ENCODE data around the gene NES.

The NES gene

DNA sequence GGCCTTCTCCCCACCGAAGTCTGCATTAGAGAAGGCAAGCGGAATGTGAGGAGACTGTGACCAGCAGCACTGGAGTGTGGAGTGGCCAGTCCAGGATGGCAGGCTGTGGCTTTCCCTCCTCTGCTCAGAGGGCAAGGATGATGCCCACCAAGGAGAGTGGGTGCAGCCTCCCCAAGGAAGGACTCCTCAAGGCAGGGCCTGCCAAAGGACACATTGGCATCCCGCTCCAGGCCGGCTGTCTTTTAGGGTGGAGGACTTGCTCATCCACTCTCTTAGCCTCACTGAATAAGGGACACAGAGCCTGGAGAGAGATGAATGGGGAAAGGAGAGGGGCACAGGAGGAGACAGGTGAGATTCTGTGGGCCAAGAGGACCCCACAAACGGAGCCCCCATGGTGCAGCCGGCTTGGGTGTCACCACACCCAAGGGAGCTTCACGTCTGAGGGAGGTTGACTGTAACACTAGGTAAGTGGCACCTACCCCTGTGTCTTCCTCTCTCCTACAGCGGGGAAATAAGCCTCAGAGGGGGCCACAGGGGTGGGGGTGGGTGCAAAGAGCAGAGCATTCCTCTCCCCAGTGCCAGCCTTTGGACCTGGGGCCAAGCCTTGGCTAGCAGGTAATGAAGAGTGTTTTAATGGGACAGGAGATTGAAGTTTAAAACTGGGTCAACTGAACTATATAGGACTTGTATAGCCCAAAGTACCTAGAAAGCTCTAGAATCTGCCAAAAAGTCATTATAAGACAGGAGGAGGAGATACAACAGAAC, 4.2 kb upstream of the NES start:
- no peak for DNase-seq (ENCODE audit: low read depth in 1 of 2, low spot score in 1 of 2)

DNA sequence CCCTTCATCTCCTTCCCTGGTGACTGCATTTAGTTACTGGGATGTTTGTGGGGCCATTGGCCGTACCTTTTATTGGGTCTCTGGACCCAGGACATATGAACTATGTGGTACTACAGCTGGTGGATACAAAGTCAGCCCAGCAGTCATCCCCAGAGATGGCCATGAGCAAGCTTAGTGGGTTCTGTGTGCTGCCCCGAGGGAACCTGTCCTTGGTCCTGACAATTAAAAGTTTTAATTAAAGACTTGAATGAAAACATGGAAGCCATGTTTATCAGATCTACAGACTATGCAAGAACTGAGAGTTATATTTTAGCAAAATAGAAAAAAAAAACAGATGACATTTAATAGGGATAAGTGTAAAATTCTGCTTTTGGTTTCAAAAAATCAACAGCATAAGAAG, 2.8 kb upstream of the NES start:
- DNase-seq (ENCODE audit: low read depth in 1 of 2, low spot score in 1 of 2), result no peak

DNA sequence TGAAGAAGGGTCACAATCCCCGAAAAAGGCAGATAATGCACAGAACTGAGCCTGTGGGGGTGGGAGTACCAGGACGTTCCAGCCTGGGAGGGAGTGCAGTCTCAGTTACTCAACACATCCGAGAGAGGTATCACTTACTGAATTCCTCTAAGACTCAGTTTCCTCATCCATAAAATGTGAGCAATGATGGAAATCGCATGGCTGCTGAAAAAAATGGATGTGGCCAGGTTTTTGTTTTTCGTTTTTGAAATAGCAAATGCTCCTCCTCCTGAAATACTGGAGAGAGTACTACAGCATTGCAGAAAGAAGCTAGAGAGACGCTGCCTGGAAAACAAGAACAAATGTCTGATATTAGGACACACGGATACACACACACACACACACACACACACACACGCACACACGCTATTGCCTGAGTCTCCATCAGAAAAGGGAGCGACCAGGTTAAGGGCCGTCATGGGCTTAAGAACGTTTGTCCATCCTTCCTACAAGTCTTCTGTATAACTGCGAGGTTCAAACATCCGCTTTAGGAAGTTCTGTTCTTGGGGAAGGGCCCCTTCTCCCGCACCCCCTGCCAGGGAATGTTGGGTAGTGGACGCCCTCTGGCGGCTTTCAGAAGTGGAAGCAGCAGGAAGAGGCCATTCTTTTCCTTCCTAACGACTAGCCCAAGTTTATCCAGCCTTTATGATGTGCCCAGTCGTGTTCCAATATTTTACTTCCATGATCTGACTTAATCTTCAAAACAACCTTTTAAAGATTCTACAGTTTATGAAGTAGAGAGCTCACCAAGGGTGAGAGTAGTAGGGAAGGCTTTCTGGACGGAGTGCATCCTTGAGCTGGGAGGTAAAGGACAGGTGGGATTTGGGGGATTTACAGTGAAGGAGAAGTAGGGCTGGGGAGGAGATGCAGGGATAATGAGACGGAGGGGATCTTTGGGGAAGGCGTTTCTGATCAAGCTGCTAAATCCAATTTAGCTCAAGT, 699 bp upstream of the NES start:
- DNase-seq (ENCODE audit: low read depth in 1 of 2, low spot score in 1 of 2), result no peak

DNA sequence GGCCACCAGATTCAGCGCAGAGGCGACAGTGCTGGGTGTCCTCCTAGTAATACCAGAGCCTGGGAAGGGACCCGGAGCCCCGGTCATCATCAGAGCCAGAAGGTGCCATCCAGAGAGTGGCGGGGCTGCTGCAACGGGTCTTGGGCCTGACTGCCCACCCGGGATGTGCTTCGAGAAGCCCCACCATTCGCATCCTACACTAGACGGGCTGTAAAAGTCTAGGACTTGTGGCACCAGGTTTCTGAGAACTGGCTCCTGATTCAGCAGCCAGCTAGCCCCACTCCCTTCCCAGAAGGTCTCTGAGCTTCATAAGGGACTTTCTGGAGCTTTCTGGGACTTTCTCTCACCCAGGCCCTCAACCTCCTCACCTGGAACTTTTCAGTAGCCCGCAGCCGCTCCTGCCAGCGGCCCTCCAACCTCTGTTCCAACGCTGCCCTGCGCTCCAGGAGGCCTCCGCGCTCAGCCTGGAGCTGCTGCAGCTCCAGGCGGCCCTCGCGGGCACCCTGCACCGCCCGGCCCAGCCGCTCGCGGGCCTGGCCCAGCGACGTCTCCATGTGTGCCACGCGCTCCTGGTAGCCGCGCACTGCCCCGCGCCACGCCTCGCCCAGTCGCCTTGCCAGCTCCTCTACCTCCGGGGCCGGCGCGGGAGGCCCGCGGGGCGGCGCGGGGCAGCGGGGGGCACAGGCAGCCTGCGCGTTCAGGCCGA, 940 bp downstream of the NES start:
- DNase-seq (ENCODE audit: low read depth in 1 of 2, low spot score in 1 of 2), result no peak

DNA sequence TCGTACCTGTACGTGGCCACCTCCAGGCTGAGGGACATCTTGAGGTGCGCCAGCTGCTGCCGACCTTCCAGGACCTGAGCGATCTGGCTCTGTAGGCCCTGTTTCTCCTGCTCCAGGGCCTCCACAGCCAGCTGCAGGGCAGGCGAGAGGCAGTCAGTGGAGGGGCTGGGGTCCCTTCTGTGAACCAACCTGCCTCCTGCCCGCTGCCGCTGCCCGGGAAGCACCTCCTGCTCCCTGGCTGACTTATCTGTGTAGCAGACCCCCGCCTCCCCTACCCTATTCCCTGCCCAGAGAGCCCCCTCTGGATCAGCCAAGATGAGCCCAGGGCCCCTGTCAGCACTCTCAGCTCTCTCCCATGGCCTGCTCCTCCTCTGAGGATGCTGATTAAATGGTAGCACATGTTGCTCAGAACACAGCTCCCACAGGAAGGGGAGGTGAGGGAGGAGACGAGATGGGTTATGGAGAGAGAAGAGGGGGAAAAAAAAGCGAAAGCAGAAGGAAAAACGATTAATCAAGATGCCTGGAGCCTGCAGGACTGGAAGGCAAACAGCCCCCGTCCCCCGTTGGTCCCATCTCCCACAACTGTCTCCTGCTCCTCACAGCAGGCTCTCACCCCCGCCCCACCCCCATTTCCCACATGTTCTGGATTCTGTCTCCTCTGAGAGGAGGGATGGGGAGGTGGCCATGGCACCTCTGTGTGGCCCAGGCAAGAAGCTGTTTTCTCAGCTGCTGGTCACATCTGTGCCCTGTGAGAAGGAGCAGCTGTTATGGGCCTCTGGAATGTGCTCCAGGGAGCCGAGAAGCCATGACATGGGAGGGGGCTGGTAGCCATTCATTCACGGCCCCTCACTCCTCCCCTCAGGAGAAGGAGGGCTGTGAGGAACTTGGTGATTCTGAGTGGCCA, 1.7 kb downstream of the NES start:
- DNase-seq (ENCODE audit: low read depth in 1 of 2, low spot score in 1 of 2), result no peak

DNA sequence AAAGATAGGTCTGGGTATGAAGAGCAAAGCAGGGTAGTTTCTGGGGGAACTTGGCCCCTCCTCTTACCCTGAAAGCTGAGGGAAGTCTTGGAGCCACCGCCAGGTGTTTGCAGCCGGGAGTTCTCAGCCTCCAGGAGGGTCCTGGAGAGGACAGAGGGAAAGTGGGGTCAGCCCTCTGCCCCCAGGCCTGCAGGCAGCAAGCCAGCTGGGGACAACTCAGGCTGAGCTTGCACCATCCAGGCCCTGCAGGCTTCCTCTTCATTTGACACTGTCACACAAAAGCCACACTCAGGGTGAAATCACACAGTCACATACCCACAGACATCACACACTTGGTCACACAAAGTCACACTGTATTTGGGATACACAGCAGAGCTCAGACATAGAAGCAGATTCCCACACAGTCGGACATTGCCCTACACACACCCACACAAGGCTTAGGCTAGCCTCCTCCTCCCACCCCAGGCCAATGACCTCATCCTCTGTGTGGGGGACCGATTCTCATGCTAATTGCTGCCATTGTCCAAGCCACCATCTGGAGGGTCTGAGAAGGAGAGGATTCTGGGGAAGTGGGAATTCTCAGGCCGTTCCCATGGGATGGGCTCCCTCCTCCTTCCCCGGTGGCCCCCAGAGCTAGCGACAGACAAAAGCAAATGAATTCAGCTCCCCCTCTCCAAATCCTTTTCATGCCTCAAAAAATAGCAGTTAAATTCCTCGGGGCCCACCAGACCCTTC, 3.7 kb downstream of the NES start:
- DNase-seq (ENCODE audit: low read depth in 1 of 2, low spot score in 1 of 2), result no peak

DNA sequence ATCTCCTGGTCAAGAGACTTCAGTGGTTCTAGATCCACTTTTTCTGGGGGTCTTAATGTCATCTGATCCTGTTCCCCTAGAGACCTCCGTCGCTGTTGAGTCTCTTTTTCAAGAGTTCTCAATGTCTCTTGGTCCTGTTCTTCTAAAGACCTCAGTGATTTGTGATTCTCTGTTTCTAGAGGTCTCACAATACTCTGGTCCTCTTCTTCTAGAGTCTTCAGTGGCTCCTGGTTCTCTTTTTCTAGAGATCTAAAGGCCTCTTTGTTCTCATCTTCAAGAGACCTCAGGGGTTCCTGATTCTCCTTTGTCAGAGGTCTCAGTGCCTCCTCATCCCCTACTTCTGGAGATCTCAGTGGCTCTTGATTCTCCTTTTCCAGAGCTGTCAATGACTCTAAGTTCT, 5.4 kb downstream of the NES start:
- DNase-seq (ENCODE audit: low read depth in 1 of 2, low spot score in 1 of 2), result no peak

DNA sequence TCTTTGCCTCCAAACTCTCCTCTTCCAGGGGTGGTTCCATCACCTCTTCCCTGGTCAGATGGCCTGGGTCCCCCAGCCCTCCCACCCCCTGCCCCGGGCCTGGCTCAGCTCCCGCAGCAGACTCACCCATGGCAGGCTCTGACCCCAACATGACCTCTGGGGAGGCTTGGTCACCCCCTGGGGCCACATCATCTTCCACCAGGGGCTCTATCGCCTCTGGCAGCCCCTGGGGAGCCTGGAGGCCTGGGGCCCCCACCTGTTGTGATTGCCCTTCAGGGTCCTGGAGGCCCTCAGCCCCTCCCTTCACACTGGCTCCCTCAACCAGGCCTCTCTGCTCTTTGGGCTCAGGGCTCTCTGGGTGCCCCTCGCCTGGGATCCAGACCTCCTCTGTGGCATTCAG, 6.4 kb downstream of the NES start:
- DNase-seq (ENCODE audit: low read depth in 1 of 2, low spot score in 1 of 2), result no peak

DNA sequence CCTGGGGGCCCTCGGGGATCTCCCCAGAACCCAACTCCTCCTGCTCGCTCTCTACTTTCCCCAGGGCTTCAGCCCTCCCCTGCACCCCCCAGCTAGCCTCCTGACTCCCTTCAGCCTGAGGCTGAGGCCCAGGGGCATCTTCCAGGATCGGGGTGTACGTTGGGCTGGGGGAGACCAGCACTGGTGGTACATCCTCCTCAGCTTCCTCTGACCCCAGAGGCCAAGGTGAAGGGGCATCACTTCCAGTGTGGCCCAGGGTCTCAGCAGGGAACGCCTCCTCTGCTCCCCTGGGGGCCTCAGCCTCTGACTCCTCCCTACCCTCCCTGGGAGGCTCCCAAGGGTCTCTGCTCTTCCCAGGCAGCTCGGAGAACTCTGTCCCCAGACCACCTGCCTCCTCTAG, 6.8 kb downstream of the NES start:
- DNase-seq (ENCODE audit: low read depth in 1 of 2, low spot score in 1 of 2), result no peak

DNA sequence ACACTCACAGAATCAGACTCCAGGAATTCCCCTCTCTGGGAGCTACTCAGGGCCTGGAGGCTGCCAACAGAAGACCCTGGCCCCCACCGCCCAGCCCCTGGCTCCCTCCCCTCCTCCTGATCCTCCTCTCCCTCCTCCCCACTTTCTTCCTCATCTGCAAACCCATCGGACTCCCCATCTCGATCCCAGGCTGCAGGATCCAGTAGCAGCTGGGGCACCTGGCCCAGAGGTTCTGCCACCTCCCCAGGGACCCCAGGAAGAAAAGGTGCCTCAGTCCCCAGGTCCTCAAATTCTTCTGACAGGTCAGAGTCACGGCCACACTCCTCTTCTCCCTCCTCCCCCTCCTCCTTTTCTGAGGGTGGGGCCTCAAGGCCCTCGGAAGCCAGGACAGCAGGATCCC, 7.4 kb downstream of the NES start:
- DNase-seq (ENCODE audit: low read depth in 1 of 2, low spot score in 1 of 2), result no peak

DNA sequence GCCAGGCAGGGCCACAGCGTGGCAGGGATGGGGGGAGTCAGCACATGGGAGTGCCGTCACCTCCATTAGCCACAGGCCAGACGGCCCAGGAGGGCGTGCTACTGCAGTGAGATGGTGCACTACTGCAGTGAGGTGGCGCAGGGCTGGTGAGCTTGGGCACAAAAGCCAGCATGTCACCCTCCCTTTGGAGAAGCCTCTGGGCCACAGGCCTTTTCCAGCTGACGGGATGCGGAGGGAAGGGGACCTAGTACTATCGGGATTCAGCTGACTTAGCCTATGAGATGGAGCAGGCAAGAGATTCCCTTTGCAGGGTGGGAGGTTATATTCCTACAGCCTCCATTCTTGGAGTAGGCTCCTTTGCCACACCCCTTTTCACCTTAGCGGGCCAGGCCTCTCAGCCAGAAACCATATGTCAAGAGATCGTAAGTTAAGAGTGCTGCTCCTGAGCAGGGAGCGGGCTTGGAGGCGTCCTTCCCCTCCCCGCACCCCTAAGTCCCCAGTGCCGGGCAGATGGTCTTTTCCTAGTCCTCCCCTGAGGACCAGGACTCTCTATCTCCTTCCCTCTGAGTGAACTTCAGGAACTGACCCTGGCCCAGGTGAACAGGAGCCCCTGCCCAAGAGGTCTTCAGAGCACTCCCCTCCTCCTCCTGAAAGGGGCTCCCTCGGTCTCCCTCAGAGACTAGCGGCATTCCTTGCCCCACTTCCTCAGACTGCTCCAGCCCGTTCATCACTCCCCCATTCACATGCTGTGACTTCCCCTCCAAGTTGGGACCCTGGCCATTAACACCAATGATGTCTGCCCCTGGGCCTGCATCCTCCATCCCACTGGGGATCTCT, 8.2 kb downstream of the NES start:
- DNase-seq (ENCODE audit: low read depth in 1 of 2, low spot score in 1 of 2), result no peak

DNA sequence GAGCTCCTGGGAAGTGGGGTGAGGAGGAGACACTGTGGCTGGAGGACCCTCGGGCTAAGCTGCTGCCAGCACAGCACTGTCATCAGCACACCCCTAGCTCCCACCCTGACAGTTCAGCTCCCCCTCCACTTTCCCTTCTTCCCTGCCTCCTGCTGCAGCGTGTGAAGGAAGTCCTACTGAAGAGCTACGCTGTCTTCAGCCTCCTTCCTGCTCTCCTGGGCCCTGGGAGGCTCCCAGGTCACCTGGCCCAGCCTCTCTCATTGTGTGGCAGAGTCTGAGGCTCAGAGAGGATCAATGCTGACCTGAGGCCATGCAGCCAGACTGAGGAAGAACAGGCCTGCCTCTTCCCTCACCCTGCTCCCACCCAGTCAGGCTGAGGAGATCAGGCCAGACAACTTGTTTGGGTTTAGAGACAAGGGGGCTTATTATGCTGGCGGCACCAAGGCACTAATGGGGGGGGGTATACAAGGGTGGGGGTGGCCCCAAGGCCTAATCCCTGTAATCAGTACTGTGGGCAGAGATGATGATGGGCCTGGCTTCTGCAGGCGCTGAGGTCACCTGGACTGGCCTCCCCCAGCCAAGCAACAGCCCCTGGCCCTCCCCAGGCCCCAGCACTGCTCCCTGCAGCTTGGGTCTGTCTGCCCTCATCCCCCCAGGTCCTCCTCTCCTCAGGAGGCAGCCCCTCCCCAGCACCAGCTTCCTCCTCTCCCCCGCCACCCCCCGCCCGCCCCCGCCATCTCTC, 9.1 kb downstream of the NES start:
- no peak for DNase-seq (ENCODE audit: low read depth in 1 of 2, low spot score in 1 of 2)

DNA sequence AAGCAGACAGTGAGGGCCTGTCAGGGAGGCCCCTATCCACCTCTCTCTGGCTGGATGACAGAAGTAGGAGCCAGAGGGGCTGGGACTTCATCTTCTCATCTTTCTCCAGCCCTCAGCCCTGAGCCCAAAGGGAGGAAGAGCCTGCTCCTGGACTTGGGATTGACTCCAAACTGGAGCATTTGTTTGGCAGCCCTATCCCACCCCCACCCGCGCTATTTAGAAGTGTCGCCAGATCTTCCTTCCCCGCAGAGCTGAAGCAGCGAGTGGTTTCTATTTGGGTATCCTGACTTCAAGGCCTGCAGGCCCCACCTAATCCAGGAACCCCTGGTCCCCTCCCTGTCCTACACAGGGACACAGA, 9.6 kb downstream of the NES start:
- DNase-seq (ENCODE audit: low read depth in 1 of 2, low spot score in 1 of 2), result no peak

DNA sequence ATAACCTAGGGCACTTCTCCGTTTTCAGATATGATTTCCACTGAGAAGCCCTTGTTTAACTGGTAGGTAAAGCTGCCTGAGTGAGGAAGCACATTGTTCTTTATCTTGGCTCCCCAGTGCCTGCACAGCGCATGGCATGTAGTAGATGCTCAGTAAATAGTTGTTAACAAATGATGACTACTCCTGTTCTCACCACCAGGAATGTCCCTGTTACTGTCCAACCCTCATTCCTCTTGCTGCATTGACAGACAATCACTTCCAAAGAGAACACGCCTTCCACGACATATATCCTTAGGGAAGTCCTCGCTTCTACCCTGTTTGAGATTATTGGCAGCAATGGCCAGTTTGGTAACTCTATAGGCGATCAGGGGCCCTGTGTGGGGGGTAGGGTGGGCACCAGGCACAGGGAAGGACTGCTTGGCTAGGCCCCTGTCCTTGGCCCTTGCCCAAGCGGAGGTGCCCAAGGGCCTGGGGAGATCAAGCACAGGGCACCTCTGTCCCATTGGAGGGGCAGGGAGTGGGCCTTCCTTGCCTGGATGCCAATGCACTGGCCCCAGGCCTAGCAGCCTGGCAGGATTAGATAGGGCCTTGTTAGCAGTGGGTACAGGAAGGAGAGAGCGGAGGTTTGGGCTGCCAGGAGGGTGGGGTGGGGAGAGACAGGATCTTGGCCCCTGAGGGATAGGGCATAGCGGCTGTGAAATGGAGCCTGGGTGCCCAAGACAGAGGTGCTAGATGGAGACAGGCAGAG, 10.2 kb downstream of the NES start:
- DNase-seq (ENCODE audit: low read depth in 1 of 2, low spot score in 1 of 2), result no peak

DNA sequence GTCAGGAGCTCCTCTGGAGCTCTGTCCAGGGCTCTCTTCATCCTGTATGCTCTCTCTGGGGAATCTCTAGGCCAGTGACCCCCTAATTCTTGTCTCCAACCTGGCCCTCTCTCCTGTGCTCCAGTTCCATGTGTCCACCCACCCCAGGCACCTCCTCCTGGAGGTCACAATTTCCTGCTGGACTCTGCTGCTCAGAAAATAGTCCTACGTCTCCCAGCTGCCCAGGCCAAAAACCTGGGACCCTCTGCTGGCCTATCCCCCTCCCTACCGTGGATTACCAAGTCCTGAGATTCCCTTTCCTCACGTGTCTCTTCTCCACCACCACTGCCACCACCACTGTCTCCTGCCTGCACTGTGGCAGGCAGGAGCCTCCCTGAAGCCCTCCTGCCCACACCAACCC, 11.7 kb downstream of the NES start:
- DNase-seq (ENCODE audit: low read depth in 1 of 2, low spot score in 1 of 2), result no peak

DNA sequence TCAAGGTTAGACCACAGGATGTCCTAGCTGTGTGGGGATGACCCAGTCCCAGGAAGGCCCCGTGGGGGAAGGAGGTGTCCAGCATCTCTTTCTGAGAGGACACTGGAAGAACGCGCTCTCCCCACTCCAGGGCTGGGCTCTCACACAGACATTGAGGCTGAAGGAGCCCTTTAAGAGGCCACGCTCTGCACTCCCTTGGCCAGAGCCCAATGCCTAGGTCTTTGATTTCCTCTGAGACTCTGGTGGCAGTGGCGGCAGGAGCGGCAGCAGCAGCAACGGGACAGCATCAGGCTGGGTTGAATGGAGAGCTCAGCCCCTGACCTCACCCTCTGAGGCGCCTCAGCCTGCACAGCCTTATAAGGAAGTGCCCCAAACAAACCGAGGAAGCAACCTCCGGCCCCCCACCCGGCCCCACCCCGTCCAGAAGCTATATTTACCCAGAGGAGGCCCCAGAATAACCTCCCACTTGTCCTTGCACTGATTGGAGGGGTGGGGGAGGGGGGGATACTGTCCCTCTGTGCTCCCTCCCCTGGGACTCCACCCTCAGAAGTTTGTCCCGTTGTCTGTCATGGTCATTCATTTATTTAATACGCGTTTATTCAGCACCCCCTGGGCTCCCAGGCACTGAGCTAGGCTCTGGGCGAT, 12.3 kb downstream of the NES start:
- DNase-seq (ENCODE audit: low read depth in 1 of 2, low spot score in 1 of 2), result no peak

DNA sequence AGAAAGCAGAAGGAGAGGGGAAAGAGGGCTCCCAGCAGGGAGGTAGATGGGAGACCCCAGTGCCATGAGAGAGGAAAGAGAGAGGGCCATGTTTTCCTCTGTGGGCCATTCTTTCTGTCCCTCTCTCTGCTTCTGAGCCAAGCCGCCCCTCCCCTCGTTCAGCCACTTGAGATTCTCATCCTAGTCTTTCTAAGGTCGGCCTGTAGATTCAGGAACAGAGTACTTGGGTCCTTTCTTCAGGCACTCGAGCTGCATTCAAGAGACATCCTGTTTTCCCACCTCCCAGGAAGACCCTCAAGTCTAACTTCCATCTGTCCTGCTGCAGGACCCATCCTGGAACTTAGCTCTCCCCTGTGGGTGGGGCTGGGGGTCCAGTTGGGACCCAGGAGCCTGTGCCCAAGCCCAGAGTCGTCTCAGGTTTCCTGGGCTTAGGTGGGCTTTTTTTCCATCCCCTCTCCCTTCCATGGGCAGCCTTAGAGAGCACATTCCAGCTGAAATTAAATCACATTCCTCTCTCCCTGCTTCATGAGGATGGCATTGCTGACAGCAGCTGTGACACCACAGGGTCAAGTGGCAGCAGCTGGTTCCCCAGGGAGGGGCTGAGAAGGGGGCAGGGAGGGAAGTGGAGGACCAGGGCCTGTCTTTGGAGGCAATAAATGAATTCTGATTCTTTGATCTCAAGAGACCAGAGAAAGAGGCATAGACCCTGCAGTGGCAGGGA, 13.0 kb downstream of the NES start:
- no peak for DNase-seq (ENCODE audit: low read depth in 1 of 2, low spot score in 1 of 2)

Data from stimulated activated CD4-positive, alpha-beta T cell treated with anti-CD3 and anti-CD28 coated beads, Interleukin-15, amount 100 ng/mL, for 1 hour (primary cell).